Duodenal mucosa (tissue), 2 donors: Measurements from ENCODE around the gene DLG2.

Experiments
- H3K27ac ChIP-seq: one replicate; pipeline ENCODE4 v1.7.0; 2013; ENCODE audit warnings: low read depth, low read length
- H3K27me3 ChIP-seq, 2 donors: one replicate each; pipeline ENCODE4 v1.7.0; 2013; ENCODE audit warnings: low read length in 2 of 2, control low read depth in 1 of 2; ENCODE audit not compliant: insufficient read depth in 2 of 2, control insufficient read depth in 1 of 2
- H3K36me3 ChIP-seq, 2 donors: one replicate each; pipeline ENCODE4 v1.7.0; 2013; ENCODE audit warnings: low read length in 2 of 2, control low read depth in 1 of 2; ENCODE audit not compliant: insufficient read depth in 2 of 2, control insufficient read depth in 1 of 2
- H3K4me1 ChIP-seq, 2 donors: one replicate each; pipeline ENCODE4 v1.7.0; 2013; ENCODE audit warnings: low read length in 2 of 2, control low read depth in 1 of 2; ENCODE audit not compliant: insufficient read depth in 2 of 2, control insufficient read depth in 1 of 2
- H3K4me3 ChIP-seq, 2 donors: one replicate each; pipeline ENCODE4 v1.7.0; 2013; ENCODE audit warnings: low read length in 2 of 2, low read depth in 1 of 2
- H3K9ac ChIP-seq, 2 donors: one replicate each; pipeline ENCODE4 v1.7.0; 2013; ENCODE audit warnings: low read length in 2 of 2, low read depth in 1 of 2
- H3K9me3 ChIP-seq, 2 donors: one replicate each; pipeline ENCODE4 v1.7.0; 2013; ENCODE audit warnings: low read length in 2 of 2, control low read depth in 1 of 2; ENCODE audit not compliant: control insufficient read depth in 1 of 2

DLG2 gene

DNA sequence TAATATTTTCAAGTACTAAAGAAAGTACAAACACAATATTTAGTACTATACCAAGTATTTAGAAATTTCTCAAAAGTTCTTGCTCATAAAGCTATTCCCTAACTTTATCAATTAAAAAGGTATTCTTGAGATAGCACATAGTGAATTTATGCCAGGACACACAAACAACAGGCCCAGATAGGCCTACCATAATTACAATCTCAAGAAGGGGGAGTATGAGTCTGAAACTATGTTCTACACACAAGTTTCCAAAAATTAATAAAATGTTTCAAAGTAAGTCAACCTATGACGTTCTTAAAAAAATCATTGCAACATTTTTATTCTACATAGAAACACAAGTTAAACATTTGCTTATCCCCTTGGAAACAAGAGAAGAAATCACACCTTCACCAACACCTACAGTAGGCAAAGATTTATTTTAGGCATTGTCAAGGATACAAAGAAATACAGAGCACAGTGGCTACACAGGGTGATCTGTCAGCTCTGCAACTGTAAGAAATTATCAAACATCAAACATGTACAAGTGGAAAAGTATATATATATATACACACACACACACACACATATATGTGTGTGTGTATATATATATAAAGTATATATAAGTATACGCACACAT, 1497.1 kb downstream of the DLG2 start:
- Histone ChIP-seq H3K9me3 (no peaks in the 10 kb centered on the region), H3K4me3 (no peak overlapping the region), H3K4me1 (no peaks in the 10 kb centered on the region), H3K27ac (no peak overlapping the region), H3K9ac (no peak overlapping the region), H3K27me3 (no peaks in the 10 kb centered on the region), H3K36me3 (no peaks in the 10 kb centered on the region)

DNA sequence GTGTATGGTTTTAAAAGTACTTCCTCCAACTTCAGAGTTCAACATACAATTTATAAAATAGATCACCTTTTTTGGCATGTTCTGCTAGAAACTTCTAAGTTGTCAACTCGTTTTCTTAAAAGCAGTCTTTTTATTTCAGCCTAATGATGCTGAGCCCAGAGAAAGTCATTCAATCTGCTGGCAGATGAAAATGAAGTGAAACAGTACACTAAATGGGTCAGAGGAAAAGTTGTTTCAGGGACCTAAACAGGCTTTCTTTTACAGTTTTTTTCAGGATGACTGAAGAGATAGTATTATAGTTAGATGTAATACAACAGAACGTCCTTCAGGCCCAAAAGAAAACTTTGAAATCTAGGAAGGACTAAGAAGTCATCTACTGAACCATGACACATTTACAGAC, 1498.3 kb downstream of the DLG2 start:
- Histone ChIP-seq H3K9ac (no peak overlapping the region), H3K4me1 (no peaks in the 10 kb centered on the region), H3K36me3 (no peaks in the 10 kb centered on the region), H3K27ac (no peak overlapping the region), H3K4me3 (no peak overlapping the region), H3K9me3 (no peaks in the 10 kb centered on the region), H3K27me3 (no peaks in the 10 kb centered on the region)

DNA sequence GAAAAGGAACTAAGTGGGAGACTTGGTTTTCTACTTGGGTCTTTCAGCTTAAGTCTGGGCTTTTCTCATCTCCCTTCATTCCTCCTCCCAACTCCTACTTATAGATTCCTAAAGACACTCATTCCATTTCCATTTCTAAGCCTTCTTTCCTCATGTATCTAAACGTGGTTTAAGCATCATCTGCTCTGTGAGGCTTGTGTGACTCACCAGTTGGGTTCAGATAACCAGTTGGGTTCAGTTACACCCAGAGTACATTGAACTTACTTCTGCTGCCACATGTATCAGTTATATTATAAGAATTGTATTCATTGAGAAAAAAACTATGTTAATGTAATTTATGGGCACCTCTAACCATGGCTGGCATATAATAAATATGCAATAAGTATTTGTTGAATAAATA, 1509.8 kb downstream of the DLG2 start:
- H3K4me1 ChIP-seq: no peaks in the 10 kb centered on the region
- H3K9me3 ChIP-seq: peaks cover 0 to 3% of the 10 kb centered on the region in 2 donors
- H3K27ac ChIP-seq: no peak overlapping the region
- H3K36me3 ChIP-seq: no peaks in the 10 kb centered on the region
- no peaks in the 10 kb centered on the region for H3K27me3 ChIP-seq
- no peak overlapping the region for H3K4me3 ChIP-seq
- H3K9ac ChIP-seq: no peak overlapping the region

GRCh38 chr11:84106541-84106940, 1520.6 kb downstream of the DLG2 start:
- H3K27ac ChIP-seq: no peak overlapping the region
- no peak overlapping the region for H3K9ac ChIP-seq
- no peaks in the 10 kb centered on the region for H3K9me3 ChIP-seq
- H3K27me3 ChIP-seq: no peaks in the 10 kb centered on the region
- no peaks in the 10 kb centered on the region for H3K36me3 ChIP-seq
- H3K4me1 ChIP-seq: no peaks in the 10 kb centered on the region
- H3K4me3 ChIP-seq: no peak overlapping the region

GRCh38 chr11:84105148-84105547, 1522.0 kb downstream of the DLG2 start:
- Histone ChIP-seq H3K36me3 (no peaks in the 10 kb centered on the region), H3K9me3 (no peaks in the 10 kb centered on the region), H3K4me1 (no peaks in the 10 kb centered on the region), H3K4me3 (no peak overlapping the region), H3K27me3 (no peaks in the 10 kb centered on the region), H3K27ac (no peak overlapping the region), H3K9ac (no peak overlapping the region)

GRCh38 chr11:84103096-84103495, 1524.0 kb downstream of the DLG2 start:
- no peaks in the 10 kb centered on the region for H3K27me3 ChIP-seq
- H3K4me1 ChIP-seq: no peaks in the 10 kb centered on the region
- no peak overlapping the region for H3K27ac ChIP-seq
- H3K36me3 ChIP-seq: no peaks in the 10 kb centered on the region
- no peak overlapping the region for H3K9ac ChIP-seq
- H3K9me3 ChIP-seq: no peaks in the 10 kb centered on the region
- no peak overlapping the region for H3K4me3 ChIP-seq

DNA sequence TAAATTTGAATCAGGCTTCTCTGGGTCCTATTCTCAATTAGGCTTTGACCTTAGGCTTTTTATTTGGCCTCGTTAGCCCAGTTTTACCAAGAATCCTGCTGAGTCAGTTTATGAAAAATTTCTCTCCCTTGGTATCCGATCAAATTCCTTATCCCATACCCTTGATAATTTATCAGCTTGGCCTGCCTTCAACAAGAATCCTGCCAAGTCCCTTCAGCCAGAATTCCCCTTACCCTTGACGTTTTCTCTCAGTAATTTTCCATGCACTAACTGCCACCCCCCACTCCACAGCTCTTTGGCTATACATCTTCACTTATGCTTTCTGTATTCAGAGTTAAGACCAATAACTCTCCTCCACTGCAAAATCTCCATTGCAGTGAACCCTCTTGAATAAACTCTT, 1530.0 kb downstream of the DLG2 start:
- Histone ChIP-seq H3K36me3 (no peaks in the 10 kb centered on the region), H3K27ac (no peak overlapping the region), H3K4me3 (no peak overlapping the region), H3K27me3 (no peaks in the 10 kb centered on the region), H3K4me1 (no peaks in the 10 kb centered on the region), H3K9me3 (no peaks in the 10 kb centered on the region), H3K9ac (no peak overlapping the region)

- Histone ChIP-seq H3K27me3 (no peaks in the 10 kb centered on the region), H3K4me3 (no peak overlapping the region), H3K4me1 (no peaks in the 10 kb centered on the region), H3K9me3 (peaks cover 0 to 6% of the 10 kb centered on the region in 2 donors), H3K36me3 (no peaks in the 10 kb centered on the region), H3K9ac (no peak overlapping the region), H3K27ac (no peak overlapping the region)
These were observed 1535.7 kb downstream of the DLG2 start for GRCh38 chr11:84091212-84091986.

DNA sequence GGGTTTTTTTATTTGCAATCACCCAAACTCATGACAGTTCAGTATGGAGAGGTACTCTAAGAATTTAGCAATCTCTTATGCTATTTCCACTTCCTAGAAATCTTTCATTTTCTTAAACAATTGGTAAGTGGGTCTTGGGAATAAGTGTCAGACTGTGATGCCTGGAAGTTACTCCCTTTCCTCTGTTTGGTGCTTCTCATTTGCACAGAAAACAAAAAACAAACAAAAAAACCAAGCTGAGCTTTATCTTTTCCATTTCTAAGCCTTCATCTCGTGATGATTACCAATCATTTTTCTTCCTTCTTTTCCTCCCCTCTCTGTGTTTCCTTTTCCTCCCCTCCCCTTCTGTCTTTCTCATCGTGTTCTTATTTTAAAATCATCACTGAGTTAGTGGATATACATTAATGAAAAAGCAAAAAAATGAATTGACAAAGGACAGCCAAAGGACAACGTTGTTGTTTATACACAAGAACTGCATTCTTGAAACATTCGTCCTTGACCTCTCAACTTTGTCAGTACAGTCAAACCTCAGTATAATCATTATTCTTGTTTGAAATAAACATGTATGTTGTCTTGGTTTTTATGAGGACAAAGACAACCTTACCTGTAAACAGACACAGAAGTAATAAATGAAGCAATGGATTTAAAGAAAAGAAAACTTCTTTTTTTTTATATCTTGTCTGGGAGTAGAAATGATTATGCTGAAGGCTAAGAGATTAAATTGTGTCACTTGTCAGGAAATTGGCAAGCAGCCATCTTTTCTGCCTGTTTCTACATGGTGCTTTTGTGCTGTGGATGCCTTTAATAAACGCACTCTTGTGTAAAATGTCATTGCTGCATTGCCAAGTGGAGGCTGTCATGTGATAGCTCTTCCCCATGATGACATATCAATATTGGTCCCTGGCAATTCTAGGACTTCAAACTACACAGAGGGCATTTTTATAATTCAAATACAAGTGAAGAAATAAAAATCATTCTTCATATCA, 1537.8 kb downstream of the DLG2 start:
- Histone ChIP-seq H3K9me3 (peaks cover 0 to 6% of the 10 kb centered on the region in 2 donors), H3K9ac (no peak overlapping the region), H3K27ac (no peak overlapping the region), H3K36me3 (no peaks in the 10 kb centered on the region), H3K4me1 (no peaks in the 10 kb centered on the region), H3K27me3 (no peaks in the 10 kb centered on the region), H3K4me3 (no peak overlapping the region)

GRCh38 chr11:84071851-84072250, 1555.3 kb downstream of the DLG2 start:
- Histone ChIP-seq H3K27ac (no peak overlapping the region), H3K4me3 (no peak overlapping the region), H3K27me3 (no peaks in the 10 kb centered on the region), H3K4me1 (no peaks in the 10 kb centered on the region), H3K36me3 (no peaks in the 10 kb centered on the region), H3K9ac (no peak overlapping the region), H3K9me3 (no peaks in the 10 kb centered on the region)
